Nephron progenitor cell (in vitro differentiated cells): Measurements from ENCODE around the gene SORT1.

Experiments
- DNase-seq: peaks from one replicate; pipeline ENCODE4 v3.0.0; 2021
- H3K27ac Mint-ChIP-seq: 2 replicates; pipeline ENCODE4 v1.8.0; 2021; ENCODE audit warnings: mild to moderate bottlenecking, moderate library complexity, mixed read lengths
- H3K27me3 Mint-ChIP-seq: 2 replicates; pipeline ENCODE4 v1.8.0; 2021; ENCODE audit warnings: mild to moderate bottlenecking, low read depth, mixed read lengths; ENCODE audit not compliant: poor library complexity
- H3K36me3 Mint-ChIP-seq: 2 replicates; pipeline ENCODE4 v1.8.0; 2021; ENCODE audit warnings: low read depth, mixed read lengths
- H3K4me1 Mint-ChIP-seq: 2 replicates; pipeline ENCODE4 v1.8.0; 2021; ENCODE audit warnings: mixed read lengths
- H3K4me3 Mint-ChIP-seq: 2 replicates; pipeline ENCODE4 v1.8.0; 2021; ENCODE audit warnings: mild to moderate bottlenecking, moderate library complexity, mixed read lengths
- H3K9me3 Mint-ChIP-seq: 2 replicates; pipeline ENCODE4 v1.8.0; 2021; ENCODE audit warnings: mild to moderate bottlenecking, moderate library complexity, mixed read lengths
- TF ChIP-seq, protein P1 (sequence below): fragments of 200-600 bp; sonication (generic); IDR thresholded peaks from 2 replicates; pipeline ENCODE4 v1.5.0; 2021; ENCODE audit warnings: antibody characterized with exemption

SORT1 gene

DNA sequence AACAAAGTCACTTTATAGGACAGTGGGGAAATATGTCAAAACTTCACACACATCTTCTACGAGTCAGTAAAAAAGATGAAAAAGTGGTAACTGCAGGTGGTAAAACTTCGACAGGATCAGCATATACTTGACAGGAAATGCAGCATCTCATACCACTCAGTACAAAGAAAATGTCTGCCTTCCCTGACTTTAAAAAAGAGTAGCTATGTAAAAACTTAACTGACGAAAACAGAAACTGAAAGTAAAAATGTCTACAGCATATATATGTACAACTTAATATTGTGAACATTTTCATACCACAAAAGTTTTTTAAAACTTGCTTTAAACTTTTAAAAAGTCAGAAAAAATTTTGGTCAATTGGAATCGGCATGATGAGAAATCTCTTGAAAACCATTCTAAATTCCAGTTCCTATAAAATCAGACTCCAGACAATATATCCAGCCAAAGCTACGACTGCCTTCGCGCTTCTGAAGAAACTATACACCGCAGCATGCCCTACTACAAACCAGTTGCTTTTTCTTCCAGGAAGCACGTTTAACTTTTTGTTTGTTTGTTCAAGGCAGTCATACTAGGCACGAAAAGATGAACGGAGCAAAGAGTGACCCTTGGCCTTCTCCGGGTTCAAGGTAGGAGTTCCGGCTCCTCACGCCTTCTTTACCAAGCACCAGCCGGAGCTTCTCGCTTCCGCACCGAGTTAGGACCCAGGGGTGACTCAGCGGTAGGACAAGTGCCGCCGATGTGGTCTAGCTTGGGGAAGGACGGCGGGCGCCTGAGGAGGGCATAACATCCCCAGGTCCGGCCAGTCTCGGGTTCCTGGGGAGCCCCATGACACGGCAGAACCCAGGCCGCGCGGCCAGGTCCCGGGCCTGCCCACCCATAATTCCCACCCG, 27.9 kb upstream of the SORT1 start:
- TF ChIP-seq, protein P1, sequence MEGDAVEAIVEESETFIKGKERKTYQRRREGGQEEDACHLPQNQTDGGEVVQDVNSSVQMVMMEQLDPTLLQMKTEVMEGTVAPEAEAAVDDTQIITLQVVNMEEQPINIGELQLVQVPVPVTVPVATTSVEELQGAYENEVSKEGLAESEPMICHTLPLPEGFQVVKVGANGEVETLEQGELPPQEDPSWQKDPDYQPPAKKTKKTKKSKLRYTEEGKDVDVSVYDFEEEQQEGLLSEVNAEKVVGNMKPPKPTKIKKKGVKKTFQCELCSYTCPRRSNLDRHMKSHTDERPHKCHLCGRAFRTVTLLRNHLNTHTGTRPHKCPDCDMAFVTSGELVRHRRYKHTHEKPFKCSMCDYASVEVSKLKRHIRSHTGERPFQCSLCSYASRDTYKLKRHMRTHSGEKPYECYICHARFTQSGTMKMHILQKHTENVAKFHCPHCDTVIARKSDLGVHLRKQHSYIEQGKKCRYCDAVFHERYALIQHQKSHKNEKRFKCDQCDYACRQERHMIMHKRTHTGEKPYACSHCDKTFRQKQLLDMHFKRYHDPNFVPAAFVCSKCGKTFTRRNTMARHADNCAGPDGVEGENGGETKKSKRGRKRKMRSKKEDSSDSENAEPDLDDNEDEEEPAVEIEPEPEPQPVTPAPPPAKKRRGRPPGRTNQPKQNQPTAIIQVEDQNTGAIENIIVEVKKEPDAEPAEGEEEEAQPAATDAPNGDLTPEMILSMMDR: no peak
- H3K36me3 Mint-ChIP-seq: peaks cover 21% of the 10 kb centered on the region
- H3K4me3 Mint-ChIP-seq: peak overlapping the region; percentile 93
- peak overlapping the region; percentile 98 for H3K27ac Mint-ChIP-seq
- H3K4me1 Mint-ChIP-seq: peaks cover 34% of the 10 kb centered on the region
- H3K27me3 Mint-ChIP-seq: no peaks in the 10 kb centered on the region
- no peaks in the 10 kb centered on the region for H3K9me3 Mint-ChIP-seq
- no peak for DNase-seq

DNA sequence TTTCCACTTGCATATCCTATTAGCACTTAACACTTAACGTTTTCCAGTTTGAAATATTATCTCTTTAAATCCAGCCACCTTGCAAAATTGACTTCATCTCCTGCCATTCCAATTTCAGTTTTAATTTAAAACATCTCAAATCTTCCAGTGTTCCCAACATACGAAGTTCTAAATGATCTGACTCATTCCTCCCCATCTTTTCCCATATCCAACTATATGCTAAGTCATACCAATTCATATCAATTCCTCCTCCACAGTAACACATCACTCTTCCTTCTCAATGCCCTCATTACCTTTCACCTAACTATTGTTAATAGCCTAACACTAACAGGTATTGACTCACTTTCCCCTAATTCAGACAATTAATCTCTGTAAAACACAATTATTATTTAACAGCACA, 25.8 kb upstream of the SORT1 start:
- TF ChIP-seq, protein P1: no peak
- Mint-ChIP-seq H3K27ac (no peak overlapping the region), H3K9me3 (no peaks in the 10 kb centered on the region), H3K27me3 (no peaks in the 10 kb centered on the region), H3K4me1 (peaks cover 34% of the 10 kb centered on the region), H3K36me3 (peaks cover 35% of the 10 kb centered on the region), H3K4me3 (no peak overlapping the region)
- DNase-seq: no peak

DNA sequence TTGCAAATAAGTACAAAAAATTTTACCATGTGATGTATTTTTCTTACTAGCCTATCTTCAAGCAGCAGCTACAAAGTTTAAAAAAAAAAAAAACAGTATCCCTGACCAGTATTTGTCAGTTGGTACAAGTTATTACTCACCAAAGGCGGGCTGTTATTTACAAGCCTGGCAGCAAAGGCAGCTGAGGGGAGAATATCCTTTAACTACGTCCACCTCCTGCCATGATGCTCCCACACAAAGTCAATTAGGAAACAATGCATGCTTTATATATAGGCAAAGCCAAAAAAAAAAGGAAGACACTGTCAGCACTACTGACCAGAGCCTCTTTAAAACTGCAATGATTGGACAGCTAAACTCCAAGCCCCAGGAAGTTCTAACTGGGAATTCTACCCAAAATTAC, 14.8 kb upstream of the SORT1 start:
- Mint-ChIP-seq H3K4me3 (no peak overlapping the region), H3K27ac (no peak overlapping the region), H3K27me3 (no peaks in the 10 kb centered on the region), H3K36me3 (peaks cover 74% of the 10 kb centered on the region), H3K9me3 (no peaks in the 10 kb centered on the region), H3K4me1 (peaks cover 7% of the 10 kb centered on the region)
- TF ChIP-seq, protein P1: no peak
- DNase-seq: no peak

DNA sequence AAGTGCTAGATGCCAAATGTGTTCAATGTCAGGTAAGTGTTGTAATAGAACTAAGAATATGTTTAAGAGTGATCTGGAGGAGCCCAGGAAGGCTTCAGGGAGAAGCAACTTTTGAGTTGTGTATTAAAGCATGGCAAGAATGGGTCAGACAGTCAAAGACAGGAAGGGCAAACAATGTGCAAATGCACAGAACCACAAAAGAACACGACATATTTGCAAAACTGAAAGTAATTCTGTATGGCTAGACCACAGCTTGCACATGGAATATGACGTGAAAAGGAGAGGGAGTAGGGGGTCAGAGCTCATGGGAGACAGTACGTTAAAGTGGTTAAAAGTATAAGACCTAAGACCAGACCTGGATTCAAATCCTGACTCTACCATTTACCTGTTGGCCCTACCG, 7.1 kb upstream of the SORT1 start:
- H3K27ac Mint-ChIP-seq: no peak overlapping the region
- TF ChIP-seq, protein P1: no peak

DNA sequence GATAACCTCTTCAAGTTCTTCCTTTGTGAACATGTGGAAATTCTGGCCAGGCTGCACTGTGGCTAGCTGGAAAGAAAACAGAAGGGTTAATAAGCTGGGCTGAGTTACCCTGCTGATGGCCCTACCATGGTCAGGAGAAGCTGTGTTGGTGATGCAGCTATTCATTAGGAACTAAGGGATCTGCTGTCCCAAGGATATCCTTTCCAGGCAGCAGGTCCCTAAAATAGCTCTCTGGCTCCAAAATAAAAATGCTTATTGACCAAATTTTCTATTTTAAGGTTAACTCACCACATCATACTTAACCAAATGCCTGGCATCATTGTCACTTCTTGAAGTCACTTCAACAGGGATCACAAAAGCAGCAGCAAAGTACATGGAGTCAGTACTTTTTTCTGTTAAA, 4.3 kb upstream of the SORT1 start:
- H3K4me1 Mint-ChIP-seq: peaks cover 16% of the 10 kb centered on the region
- no peak overlapping the region for H3K27ac Mint-ChIP-seq
- no peak for DNase-seq
- no peak overlapping the region for H3K4me3 Mint-ChIP-seq
- no peaks in the 10 kb centered on the region for H3K9me3 Mint-ChIP-seq
- H3K36me3 Mint-ChIP-seq: peaks cover 25% of the 10 kb centered on the region
- peaks cover 2% of the 10 kb centered on the region for H3K27me3 Mint-ChIP-seq
- TF ChIP-seq, protein P1: no peak

More for the DNA sequence above, 7.1 kb upstream of the SORT1 start:
- Mint-ChIP-seq H3K27me3 (no peaks in the 10 kb centered on the region), H3K4me3 (no peak overlapping the region), H3K9me3 (no peaks in the 10 kb centered on the region), H3K36me3 (peaks cover 48% of the 10 kb centered on the region), H3K4me1 (no peaks in the 10 kb centered on the region)
- no peak for DNase-seq
